CD4-positive, alpha-beta T cell treated with Interleukin-6 for 4 hours (primary cell): Measurements from ENCODE around the gene CCR3.
"Not testable (repeated sequence)": the region's sequence is repeated elsewhere in the genome, so short reads cannot be mapped to it uniquely, and the experiment has no call there.

ENCODE experiments used
- DNase-seq: peaks from one replicate; pipeline ENCODE4 v3.0.0-alpha.2; 2020; ENCODE audit warnings: mixed read lengths

Gene CCR3

GRCh38 chr3:46242120-46242519 lies at the start of gene CCR3:
CCR3 (plus strand) TSS chr3:46242460; CDS start chr3:46265159, 22,699 bp downstream.
- DNase-seq, result no peak

DNA sequence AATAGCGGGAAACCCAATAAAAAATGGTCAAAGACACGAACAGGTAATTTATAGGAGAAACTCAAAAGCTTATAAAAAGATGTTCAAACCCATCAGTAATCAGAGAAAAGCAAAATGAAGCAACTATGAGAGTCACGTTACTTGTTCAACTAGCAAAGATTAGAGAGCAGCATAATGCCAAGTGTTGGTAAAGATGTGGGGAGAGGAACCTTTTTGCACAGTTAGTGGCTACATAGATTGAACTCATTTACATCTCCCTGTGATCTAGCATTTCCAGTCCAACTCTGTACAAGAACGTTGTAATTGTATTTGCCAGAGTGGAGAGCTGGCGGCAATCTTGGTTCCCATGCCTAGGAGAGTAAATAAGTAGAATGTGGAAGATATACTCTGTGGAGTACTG lies 49.3 kb upstream of the CCR3 start:
- DNase-seq, result no peak

- no peak for DNase-seq
Measured at GRCh38 chr3:46193436-46193835, 48.8 kb upstream of the CCR3 start.

DNA sequence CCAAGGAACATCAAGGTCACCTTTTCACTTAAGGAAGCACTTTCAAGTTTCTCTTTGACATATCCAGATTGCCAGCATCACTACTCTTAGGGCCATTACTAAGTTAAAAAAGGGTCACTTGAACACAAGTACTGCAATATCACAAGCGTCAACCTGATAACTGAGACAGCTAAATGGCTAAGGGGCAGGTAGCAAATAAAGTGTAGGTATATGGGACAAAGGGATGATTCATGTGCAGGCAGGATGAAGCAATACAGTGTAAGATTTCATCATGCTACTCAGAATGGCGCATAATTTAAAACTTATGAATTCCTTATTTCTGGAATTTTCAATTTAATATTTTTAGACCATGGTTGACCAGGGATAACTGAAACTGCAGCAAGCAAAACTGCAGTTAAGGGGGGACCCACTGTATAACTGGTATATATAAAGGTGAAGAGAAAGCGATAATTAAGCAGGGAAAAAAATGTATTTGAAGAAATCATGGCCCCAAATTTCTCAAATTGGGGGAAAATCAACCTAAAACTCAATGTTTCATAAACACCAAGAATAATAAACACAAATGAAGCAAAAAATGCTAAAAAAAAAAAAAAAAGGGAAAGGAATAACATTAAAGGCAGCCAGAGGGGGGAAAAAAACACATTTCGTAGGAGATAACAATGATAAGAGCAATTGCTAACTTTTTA lies 47.2 kb upstream of the CCR3 start:
- no peak for DNase-seq

- no peak for DNase-seq
Measured at GRCh38 chr3:46196261-46196957, 45.9 kb upstream of the CCR3 start.

GRCh38 chr3:46200211-46200610 lies 42.0 kb upstream of the CCR3 start:
- DNase-seq, result no peak

DNA sequence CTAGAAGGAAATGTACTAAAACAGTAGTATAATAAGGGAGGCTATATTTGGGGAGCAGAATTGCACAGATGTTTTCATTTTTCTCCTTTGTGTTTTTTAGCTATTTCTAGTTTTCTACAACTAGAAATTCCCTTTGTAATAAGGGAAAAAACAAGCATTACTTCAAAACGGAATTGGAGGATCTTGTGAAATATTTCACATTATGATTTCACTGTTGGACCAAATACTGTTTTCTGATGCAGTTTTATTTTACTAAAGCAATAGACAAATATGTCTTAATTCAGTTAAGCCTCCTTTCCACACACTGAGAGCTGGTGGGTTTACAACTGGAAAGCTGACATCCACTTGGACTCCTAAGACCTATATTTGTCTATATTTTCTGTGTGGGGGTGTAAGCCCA lies 41.5 kb upstream of the CCR3 start:
- no peak for DNase-seq

- DNase-seq, result no peak
Measured at GRCh38 chr3:46202535-46202934, 39.7 kb upstream of the CCR3 start.

DNA sequence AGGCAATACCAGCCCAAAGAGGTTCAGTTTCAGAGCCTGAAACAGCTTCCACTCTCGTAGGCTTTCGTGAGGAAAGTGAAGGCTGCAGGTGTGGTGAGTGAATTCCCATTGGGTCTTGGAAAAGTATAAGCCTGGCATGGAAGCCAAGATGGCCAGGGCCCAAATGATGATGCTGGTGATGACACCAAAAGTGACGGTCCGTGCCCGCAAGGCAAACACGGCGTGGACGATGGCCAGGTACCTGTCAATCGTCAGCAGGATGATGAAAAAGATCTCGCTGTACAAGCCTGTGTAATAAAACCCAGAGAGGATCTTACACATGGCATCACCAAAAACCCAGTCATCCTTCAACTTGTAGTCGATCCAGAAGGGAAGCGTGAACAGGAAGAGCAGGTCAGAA lies 38.6 kb upstream of the CCR3 start:
- DNase-seq, result no peak

- no peak for DNase-seq
Measured at GRCh38 chr3:46205286-46205960, 36.8 kb upstream of the CCR3 start.

DNA sequence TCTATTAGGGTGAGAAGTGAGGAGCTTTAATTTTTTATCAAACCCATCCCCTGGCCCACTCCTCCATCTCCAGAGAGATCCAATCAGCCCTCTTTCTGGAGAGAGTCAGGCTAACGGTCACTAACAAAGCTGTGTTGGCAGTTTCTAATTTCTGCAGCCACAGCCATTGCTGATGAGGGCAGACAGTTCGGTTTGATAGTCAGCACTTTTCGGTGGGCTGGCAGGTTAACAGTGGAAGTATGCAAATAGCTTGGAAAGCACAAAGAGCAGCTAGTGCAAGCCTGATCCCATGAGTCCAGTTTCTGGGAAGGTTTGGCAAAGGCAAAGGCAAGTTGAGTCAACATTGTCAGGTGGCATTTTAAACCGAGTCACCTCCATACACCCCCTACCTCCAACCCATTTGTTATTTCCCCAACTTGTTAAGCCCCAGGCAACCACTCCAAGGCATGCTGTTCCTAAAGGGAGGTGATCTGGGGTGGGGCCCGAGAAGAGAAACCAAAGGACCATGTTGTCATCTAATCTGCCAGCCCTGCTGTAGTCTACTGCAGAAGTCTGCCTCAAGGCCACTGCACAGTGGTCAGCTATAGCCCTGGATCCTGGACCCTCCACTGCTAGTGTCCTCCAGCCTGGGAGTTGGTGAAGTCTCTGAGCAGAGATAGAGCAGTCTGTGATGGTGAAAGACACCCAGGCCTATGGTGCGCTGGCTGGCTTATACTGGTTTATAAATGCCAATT lies 35.8 kb upstream of the CCR3 start:
- no peak for DNase-seq

DNA sequence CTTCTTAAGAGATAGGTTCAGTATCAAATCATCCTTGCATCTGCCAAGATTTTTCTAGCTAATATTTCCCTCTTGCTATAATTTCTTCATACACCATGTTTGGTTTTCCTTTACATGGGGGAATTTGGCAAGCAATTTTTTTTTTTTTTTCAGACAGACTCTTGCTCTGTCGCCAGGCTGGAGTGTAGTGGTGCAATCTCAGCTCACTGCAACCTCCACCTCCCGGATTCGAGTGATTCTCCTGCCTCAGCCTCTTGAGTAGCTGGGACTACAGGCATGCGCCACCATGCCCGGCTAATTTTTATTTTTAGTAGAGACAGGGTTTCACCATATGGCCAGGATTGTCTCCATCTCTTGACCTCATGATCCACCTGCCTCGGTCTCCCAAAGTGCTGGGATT lies 34.7 kb upstream of the CCR3 start:
- not testable (repeated sequence) for DNase-seq

- peak; percentile 6 for DNase-seq
Measured at GRCh38 chr3:46208167-46208704, 34.0 kb upstream of the CCR3 start, which contains the start of gene CCR1. CCR1 (minus strand) TSS chr3:46208313; CDS start chr3:46204313, 4,000 bp downstream.

DNA sequence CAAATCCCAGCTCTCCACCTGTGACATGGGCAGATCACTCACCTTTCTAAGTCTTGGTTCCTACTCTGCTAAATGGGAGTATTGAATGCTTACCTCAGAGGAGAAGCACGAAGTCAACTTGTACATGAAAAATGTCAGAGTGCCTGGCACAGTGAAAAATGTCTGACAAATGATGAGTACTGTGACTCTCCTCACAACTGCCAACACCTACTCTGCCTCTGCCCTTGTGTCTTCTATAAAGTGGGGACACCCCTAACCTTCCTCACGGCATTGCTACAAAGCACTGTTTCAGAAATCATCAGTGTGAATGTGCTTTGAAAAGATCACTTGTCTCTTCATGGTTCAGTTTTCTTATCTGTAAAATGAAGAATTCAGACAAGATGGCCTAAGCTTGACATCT lies 33.2 kb upstream of the CCR3 start:
- DNase-seq, result no peak

DNA sequence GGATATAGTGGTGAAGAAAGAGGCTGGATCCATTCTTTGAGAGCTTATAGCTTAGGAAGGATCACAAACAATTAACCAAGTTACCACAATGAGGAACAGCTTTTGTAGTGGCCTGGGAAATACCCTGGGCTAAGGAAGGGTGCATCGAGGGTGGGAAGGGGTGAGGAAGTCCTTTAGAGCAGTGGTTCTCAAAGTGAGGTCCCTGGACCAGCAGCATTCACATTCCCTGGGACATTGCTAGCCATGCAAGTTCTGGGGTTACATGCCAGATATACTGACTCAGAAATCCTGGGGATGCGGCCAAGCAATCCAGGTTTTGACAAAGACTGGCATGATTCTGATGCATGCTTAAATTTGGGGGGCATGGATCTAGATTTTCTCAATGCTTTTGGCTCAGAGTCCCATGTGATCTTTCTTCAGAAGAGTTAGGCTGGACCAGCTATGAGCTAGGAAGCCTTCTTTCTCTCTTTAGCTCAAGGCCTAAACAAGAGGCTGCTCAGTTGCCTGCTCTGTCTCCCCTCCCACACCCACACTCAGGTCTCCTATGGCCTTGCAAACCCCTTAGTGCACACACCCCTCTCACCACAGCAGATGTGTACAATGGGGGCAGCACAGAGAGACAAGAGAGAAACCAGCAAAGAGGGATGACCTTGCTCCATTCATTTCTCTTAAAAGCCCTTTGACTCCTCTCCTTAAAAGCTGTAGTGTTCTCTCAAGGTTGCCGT lies 32.4 kb upstream of the CCR3 start:
- DNase-seq, result no peak

GRCh38 chr3:46212101-46212500 lies 30.2 kb upstream of the CCR3 start:
- DNase-seq, result no peak

GRCh38 chr3:46213201-46213600 lies 29.1 kb upstream of the CCR3 start:
- no peak for DNase-seq

GRCh38 chr3:46214751-46215352 lies 27.4 kb upstream of the CCR3 start:
- DNase-seq, result no peak

GRCh38 chr3:46215810-46216414 lies 26.3 kb upstream of the CCR3 start:
- DNase-seq, result no peak

GRCh38 chr3:46218196-46218709 lies 24.0 kb upstream of the CCR3 start:
- no peak for DNase-seq

GRCh38 chr3:46221391-46221790 lies 20.9 kb upstream of the CCR3 start:
- DNase-seq, result no peak
